ENCODE measurements around the gene CHML. TPM values are rescaled to one million over a fixed set of nuclear protein-coding genes. Genes with fewer than 3 reads are reported as not detected.

Gene CHML
- total RNA-seq, 1 donor from 2014 or later: 14.2 TPM

DNA sequence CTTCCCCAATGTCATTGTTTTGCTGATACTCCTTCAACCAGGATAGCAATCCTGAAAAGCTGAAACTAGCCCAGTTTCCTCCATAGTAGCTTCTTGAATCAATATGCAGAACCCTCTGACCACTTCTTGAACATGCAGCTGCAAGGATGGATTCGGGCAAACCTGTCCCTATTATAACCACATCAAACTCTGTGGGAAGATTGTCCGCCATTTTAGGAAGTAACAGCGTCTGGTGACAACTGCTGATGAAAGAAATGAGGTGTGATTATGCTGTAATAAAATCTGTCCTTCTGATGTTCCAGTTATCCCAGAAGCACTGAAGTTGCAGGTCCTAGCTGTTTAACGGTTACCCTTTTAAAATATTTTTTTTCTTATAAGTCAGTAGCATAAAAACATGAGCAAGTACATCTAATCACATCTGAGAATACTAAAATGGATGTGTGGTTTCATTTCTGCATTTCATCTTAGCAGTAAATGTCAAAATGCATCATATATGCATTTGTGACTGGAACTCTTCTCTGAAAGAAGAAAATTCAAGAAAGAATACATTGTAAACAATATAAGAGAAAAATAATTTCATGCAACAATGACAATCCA lies 4.5 kb downstream of the CHML start:
- no peak for DNase-seq (ENCODE audit: extremely low spot score, unreplicated experiment)
- H3K4me3 Mint-ChIP-seq (ENCODE audit: unreplicated experiment): no peak overlapping the region
- H3K4me1 Mint-ChIP-seq (ENCODE audit: unreplicated experiment): peaks cover 31% of the 10 kb centered on the region
- H3K36me3 Mint-ChIP-seq (ENCODE audit: unreplicated experiment): peaks cover 18% of the 10 kb centered on the region
- H3K27me3 Mint-ChIP-seq (ENCODE audit: unreplicated experiment): no peaks in the 10 kb centered on the region
- H3K9me3 Mint-ChIP-seq (ENCODE audit: unreplicated experiment): no peaks in the 10 kb centered on the region
- TF ChIP-seq, protein P1, sequence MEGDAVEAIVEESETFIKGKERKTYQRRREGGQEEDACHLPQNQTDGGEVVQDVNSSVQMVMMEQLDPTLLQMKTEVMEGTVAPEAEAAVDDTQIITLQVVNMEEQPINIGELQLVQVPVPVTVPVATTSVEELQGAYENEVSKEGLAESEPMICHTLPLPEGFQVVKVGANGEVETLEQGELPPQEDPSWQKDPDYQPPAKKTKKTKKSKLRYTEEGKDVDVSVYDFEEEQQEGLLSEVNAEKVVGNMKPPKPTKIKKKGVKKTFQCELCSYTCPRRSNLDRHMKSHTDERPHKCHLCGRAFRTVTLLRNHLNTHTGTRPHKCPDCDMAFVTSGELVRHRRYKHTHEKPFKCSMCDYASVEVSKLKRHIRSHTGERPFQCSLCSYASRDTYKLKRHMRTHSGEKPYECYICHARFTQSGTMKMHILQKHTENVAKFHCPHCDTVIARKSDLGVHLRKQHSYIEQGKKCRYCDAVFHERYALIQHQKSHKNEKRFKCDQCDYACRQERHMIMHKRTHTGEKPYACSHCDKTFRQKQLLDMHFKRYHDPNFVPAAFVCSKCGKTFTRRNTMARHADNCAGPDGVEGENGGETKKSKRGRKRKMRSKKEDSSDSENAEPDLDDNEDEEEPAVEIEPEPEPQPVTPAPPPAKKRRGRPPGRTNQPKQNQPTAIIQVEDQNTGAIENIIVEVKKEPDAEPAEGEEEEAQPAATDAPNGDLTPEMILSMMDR (IDR thresholded peaks at IDR 0.05): no peak
- H3K27ac Mint-ChIP-seq (ENCODE audit: unreplicated experiment): no peak overlapping the region

DNA sequence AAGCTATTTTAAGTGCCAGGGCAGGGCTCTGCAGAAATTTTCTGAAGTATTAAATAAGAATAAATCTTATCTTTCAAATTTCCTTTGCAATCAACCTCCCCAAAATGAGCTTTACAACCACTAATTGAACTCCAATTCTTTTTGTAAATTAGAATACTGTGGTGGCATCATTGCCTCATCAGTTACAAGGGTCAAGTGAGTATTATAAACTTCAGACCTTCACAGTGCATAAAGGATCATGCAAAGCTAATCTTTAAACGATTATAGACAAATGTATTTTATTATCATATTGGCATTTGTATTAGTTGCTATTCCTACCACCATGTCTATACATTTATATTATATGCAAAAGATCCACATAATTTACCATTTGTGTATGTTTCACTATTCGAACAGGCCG lies 7.2 kb downstream of the CHML start:
- DNase-seq (ENCODE audit: extremely low spot score, unreplicated experiment): no peak
- Mint-ChIP-seq H3K27me3 (ENCODE audit: unreplicated experiment) (no peaks in the 10 kb centered on the region), H3K36me3 (ENCODE audit: unreplicated experiment) (peaks cover 21% of the 10 kb centered on the region), H3K4me3 (ENCODE audit: unreplicated experiment) (no peak overlapping the region), H3K4me1 (ENCODE audit: unreplicated experiment) (peaks cover 25% of the 10 kb centered on the region), H3K27ac (ENCODE audit: unreplicated experiment) (no peak overlapping the region), H3K9me3 (ENCODE audit: unreplicated experiment) (no peaks in the 10 kb centered on the region)
- TF ChIP-seq, protein P1 (IDR thresholded peaks at IDR 0.05): no peak

DNA sequence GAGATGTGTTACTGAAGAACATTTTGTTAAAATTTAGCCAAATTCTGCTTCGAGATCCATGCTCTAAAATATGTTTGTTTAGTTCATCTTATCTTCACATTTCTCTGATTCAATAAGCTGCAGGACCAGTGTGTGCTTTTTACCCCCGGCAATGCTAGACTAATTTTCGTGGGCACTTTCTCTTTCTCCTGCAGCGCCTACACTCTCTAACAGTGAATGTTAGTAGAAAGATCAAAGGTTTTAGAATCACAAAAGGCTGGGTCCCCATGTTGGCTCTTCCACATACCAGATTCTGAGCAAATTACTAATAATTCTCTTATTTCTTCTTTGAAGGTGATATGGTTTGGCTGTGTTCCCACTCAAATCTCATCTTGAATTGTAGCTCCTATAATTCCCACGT lies 8.5 kb downstream of the CHML start:
- H3K36me3 Mint-ChIP-seq (ENCODE audit: unreplicated experiment): peaks cover 21% of the 10 kb centered on the region
- TF ChIP-seq, protein P1 (IDR thresholded peaks at IDR 0.05): no peak
- DNase-seq (ENCODE audit: extremely low spot score, unreplicated experiment): no peak
- peaks cover 15% of the 10 kb centered on the region for H3K4me1 Mint-ChIP-seq (ENCODE audit: unreplicated experiment)
- no peak overlapping the region for H3K4me3 Mint-ChIP-seq (ENCODE audit: unreplicated experiment)
- no peak overlapping the region for H3K27ac Mint-ChIP-seq (ENCODE audit: unreplicated experiment)
- H3K9me3 Mint-ChIP-seq (ENCODE audit: unreplicated experiment): no peaks in the 10 kb centered on the region
- H3K27me3 Mint-ChIP-seq (ENCODE audit: unreplicated experiment): no peaks in the 10 kb centered on the region

DNA sequence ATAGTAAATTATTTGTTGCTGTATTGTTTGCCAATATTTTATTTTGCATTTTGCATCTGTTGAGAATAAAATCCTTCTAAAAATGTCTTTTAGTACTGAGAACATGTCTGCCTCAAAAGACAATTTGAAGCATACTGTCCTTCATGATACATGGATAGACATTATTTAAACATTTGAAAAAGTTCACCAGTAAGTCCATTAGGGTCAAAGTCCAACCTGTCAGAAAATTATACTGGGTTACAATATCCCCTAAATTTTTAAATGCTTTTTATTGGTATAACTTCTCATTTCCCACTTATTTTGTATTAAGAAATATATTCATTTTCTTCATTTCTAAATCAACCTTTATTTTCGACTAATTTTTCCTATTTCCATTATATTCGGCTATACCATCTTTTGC lies 9.3 kb downstream of the CHML start:
- peaks cover 12% of the 10 kb centered on the region for H3K4me1 Mint-ChIP-seq (ENCODE audit: unreplicated experiment)
- H3K36me3 Mint-ChIP-seq (ENCODE audit: unreplicated experiment): peaks cover 21% of the 10 kb centered on the region
- TF ChIP-seq, protein P1 (IDR thresholded peaks at IDR 0.05): no peak
- H3K27ac Mint-ChIP-seq (ENCODE audit: unreplicated experiment): no peak overlapping the region
- no peak for DNase-seq (ENCODE audit: extremely low spot score, unreplicated experiment)
- H3K27me3 Mint-ChIP-seq (ENCODE audit: unreplicated experiment): no peaks in the 10 kb centered on the region
- no peaks in the 10 kb centered on the region for H3K9me3 Mint-ChIP-seq (ENCODE audit: unreplicated experiment)
- H3K4me3 Mint-ChIP-seq (ENCODE audit: unreplicated experiment): no peak overlapping the region

DNA sequence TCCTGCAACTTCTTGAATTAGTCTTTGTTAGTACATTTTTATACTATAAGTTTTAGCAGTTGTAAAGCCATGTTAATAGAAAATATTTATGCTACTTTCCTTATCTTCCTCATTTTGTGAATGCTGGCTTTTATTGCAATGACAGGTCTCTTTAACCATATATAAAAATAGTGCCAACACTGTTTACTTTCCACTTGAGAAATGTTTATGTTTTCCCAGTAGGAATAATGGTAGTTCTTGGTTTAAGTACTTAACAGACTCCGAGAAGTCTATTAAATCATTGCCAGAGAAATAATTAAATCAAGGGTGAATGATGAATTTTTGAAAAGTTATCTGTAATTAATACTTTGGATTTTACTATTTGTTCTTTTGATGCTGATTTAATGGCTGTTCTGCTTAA lies 9.7 kb downstream of the CHML start:
- no peak for DNase-seq (ENCODE audit: extremely low spot score, unreplicated experiment)
- peaks cover 18% of the 10 kb centered on the region for H3K36me3 Mint-ChIP-seq (ENCODE audit: unreplicated experiment)
- no peak overlapping the region for H3K4me3 Mint-ChIP-seq (ENCODE audit: unreplicated experiment)
- H3K9me3 Mint-ChIP-seq (ENCODE audit: unreplicated experiment): no peaks in the 10 kb centered on the region
- TF ChIP-seq, protein P1 (IDR thresholded peaks at IDR 0.05): no peak
- no peak overlapping the region for H3K27ac Mint-ChIP-seq (ENCODE audit: unreplicated experiment)
- H3K27me3 Mint-ChIP-seq (ENCODE audit: unreplicated experiment): no peaks in the 10 kb centered on the region
- peaks cover 12% of the 10 kb centered on the region for H3K4me1 Mint-ChIP-seq (ENCODE audit: unreplicated experiment)
